GM18861 (cell line): ENCODE results near the gene ETV6.

ENCODE experiments used
- ATAC-seq: cut with Tn5 transposase; IDR thresholded peaks from one replicate; pipeline ENCODE4 v1.9.1; 2021; ENCODE audit not compliant: unreplicated experiment

ETV6 gene

DNA sequence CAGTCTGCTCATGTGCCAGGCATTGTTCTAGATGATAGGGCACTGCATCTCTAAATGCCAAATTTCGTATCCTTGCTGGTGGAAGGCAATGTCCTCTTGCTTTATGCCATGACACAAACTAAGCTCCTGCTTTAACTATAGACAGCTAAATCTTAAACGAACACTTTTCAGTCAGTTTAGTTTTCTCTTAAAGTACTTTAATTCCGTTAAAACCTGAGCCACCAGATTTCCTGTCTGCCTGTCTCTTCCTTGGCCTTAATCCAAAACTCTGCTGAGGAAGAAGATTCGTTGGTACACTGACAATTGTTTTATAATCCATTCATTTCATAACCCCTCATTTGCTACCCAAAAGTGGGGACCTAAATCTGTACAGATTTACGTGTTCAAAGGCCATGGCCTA is 226.8 kb downstream of the ETV6 start:
- no peak for ATAC-seq

- no peak for ATAC-seq
Observed at GRCh38 chr12:11877102-11877826, 227.8 kb downstream of the ETV6 start.

- no peak for ATAC-seq
Observed at GRCh38 chr12:11877869-11878780, 228.7 kb downstream of the ETV6 start.

- no peak for ATAC-seq
Observed at GRCh38 chr12:11879306-11879705, 229.8 kb downstream of the ETV6 start.

GRCh38 chr12:11880381-11880780 is 230.9 kb downstream of the ETV6 start:
- ATAC-seq: no peak

DNA sequence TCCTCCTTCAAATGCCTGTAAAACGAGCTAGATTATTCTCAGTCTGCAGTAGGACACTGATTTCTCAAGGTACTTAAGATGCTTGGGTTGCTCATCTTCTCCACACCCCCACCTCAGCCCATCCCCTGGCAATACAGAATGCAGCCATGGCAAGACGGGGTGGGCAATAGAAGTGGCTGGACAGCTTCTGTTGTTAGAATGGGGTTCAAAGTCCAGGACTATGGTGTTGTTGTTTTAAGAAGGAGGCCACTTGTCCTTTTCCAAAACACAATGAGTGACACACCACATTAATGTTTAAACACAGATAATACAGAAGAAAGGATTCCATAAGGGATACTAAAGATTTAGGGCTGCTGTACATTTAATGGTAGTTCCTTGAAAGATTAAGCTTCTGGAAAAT is 232.4 kb downstream of the ETV6 start:
- ATAC-seq: no peak

DNA sequence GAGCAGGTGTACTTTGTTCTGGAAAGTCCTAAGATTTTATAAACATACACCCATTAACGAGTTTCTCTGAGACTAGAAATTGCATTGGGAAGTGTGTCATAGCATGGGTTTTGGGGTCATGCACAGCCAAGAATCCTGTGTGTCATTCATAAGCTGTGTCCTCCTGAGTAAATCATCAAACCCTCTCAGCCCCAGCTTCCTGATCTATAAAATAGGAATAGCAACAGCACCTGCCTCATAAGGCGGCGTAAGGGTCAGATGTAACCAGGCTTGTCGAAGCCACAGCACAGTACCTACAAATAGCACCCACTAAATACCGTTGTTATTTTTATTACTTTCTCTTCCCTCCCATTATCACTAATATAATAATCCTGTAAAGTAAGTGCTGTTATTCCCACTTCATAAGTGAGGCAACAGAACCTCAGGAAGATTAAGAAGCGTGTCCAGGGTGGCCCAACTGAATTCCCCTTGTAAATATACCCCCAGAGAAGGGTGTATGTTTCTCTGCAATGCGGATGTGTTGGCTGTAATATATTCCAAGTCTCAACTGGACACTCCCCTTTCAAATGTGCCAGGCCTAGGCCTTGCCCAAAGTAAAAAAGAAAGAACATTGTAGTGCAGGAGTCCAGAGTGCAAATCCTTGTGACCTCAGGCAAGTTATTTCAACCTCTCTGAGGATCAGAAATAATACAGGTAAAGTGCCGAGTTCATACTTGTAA is 233.0 kb downstream of the ETV6 start:
- ATAC-seq: no peak

GRCh38 chr12:11884116-11884515 is 234.6 kb downstream of the ETV6 start:
- no peak for ATAC-seq

GRCh38 chr12:11884706-11885105 is 235.2 kb downstream of the ETV6 start:
- no peak for ATAC-seq

DNA sequence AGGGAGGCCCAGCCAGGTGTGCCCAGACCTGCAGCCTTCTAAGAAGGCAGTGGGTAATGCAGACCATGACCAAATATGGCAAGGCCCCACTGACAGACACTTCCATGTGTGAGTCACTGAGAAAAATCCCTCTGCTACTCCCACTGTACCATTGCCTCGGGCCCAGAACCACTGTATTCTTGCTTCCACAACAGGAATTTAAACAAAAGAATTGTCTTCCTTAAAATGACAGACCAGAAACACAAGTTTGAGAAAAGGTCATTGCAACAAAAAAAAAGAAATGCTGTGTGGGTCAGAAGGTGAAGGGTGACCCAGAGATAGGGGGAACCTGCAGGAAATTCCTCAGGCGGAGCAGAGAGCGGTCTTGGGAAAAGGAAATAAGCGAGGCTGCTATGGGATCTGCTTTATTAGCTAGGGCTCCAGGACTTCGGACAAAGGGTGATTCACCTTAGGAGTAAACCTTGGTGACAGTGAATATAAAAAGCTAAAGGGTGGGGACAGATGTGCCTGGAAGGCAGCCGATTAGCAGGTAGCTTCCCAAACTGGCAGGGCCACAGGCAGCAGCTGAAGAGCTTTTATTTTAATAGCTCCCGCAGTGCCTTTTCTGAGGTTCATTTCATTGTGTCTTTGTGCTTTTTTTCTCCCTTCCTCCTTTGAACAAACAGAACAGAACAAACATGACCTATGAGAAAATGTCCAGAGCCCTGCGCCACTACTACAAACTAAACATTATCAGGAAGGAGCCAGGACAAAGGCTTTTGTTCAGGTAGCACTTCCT is 236.0 kb downstream of the ETV6 start:
- ATAC-seq: no peak

DNA sequence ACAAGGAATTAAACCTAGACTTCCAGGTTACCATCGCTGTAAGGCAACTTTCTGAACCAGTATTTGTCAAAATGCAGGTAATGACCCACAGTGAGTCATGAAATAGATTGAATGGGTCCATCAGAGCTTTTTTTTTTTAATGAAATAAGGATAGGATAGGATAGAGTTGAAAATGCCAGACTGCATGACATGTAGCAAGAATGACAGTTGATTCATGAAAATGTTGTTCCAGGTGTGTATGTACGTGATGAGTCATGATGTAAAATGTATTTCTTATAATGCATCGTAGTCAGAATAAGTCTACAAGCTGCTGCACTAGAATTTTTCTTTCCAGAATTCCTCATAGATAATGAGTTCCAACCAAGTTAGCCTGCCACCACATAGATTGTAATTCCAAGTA is 236.9 kb downstream of the ETV6 start:
- no peak for ATAC-seq

GRCh38 chr12:11888029-11888428 is 238.6 kb downstream of the ETV6 start:
- no peak for ATAC-seq

DNA sequence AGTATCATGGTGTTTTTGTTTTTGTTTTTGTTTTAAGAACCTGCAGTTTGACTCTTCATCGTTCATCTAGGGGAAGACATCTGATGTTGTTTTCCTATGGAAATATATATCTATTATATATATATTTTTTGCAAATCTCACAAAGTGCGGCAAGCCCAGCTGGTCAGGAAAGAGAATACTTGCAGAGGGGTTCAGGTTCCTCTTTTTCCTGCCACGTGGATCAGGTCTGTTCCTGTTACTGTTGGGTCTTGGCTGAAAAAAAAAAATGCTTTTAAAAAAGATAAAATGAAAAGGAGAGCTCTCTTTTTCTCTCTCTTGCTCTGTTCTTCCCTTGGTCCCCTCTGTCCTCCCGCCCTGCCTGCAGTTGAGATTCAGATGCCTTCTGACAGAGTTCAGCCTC is 241.9 kb downstream of the ETV6 start:
- ATAC-seq: no peak

DNA sequence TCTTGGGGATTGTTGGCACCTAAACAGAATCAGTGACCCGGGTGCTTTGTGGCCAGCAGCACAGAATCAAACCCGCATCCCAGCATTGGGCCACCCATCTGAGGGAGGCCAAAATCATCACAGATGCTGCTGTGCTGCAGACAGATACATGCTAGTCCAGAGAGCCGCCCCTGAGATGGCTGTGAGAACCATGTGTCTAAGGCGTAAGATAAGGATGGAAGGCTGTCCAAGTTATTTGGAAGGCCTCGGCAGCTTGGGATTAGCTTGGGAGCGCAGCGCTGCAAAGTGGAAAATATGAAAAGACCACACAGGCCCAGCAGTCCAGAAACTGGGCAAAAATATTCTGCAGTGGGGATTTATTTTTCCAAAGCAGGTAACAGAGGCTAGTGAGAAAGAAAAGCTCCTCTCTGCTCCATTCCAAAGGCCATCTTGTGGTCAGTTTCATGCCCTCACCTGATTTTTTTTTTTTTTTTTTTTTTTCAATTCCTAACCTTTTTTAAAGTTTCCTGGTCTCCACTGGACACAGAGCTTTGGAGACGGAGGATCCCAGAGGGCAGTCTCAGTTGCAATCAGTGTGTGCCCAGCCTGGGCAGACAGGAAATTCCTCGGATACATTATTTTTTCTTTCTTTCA is 242.4 kb downstream of the ETV6 start:
- ATAC-seq: no peak

DNA sequence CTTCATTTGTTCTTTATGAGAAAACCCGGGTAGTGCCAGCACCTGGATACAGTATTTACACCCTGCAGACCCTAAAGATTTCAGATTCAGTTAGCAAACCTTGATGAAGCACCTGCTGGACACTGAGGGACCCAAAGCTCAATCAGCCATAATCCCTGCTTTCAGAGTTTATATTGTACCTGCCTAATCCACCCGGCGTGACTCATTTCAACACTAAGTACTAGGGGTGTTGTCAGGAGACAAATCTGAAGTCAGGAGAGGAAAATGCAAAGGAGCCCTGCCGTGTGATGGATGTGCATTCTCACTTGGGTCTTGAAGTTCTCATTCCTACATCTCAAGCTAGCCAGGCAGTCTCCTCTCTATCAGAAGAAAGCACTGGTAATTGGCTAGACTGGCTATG is 244.5 kb downstream of the ETV6 start:
- ATAC-seq: no peak

DNA sequence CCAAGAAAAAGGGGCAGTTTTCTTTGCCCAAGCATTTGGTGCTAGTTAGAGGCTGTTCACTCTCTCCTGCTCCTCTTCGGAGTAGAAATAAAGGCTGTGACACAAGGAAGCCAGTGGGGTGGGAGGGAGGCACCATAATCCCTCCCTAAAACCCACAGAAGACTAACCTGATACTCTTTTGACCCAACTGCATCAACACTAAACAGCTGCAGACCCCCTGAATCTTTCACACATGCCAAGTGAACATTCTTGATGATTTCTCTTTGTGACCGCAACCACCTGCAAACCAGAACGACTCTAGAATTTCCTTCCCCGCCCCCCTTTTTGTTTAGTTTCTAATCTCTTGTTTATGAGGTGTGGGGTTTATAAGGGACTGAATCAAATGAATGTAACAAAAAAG is 245.4 kb downstream of the ETV6 start:
- no peak for ATAC-seq

DNA sequence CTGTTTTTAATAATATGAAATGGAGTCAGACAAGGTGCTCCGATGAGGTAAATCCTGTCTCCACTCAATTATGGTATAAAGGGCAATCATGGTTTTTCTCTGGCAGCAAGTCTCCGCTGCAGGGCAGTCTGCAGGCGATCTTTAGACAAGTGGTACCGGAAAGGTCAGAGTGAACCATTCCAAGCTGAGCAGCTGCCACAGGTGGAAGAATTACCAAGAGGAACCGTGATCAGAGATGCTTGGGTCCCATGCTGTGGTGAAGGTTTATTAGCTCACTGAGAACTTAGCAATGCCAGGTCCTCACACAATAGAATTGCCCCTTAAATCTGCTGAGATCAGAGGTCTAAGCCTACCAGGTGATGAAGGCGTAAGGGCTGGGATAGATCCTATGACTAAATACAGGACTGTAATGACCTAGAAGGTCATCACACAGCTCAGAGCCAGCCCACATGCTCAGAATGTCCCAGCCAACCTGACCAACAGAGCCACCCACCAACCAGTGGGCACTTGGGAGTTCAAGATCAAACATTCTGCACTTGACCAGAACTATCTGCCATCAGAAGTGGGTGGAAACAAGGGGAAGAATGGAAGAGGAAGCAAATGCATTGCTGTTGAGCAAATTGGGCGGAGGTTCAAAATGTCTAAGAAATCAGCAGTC is 246.1 kb downstream of the ETV6 start:
- ATAC-seq: no peak

- ATAC-seq: no peak
Observed at GRCh38 chr12:11896417-11896929, 247.0 kb downstream of the ETV6 start.

DNA sequence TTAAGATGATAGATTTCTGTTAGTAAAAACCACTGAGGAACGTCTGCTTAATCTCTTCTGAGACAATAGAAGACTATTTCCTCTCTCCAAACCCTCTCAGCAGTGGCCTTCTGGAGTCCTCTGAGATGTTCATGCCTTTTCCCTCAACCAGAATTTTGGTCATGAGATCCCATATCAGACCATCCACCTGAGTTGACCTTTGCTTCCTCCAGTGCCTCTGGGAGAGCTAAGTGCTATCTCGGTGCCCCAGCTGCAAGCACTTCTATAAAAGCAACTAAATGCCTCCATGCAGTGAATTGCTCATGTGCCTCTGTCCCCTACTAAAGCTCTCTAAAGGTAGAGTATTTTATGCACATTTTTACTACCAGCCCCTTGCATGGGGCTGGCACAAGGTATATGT is 248.4 kb downstream of the ETV6 start:
- ATAC-seq: no peak
